GM19438 (cell line): ENCODE measurements around the gene ST3GAL4.
A peak's percentile ranks its signal among the peaks of the same experiment; 100 is the strongest.
"Not testable (repeated sequence)": the region's sequence is repeated elsewhere in the genome, so short reads cannot be mapped to it uniquely, and the experiment has no call there.

Source experiments
- ATAC-seq: cut with Tn5 transposase; IDR thresholded peaks from one replicate; pipeline ENCODE4 v1.9.1; 2021; ENCODE audit warnings: low read depth; ENCODE audit not compliant: unreplicated experiment

The ST3GAL4 gene

GRCh38 chr11:126383339-126384335, 28.2 kb downstream of the ST3GAL4 start:
- ATAC-seq = no peak

GRCh38 chr11:126384449-126385070, 29.1 kb downstream of the ST3GAL4 start:
- ATAC-seq = no peak

- no peak for ATAC-seq
These were observed 30.7 kb downstream of the ST3GAL4 start for GRCh38 chr11:126385991-126386728.

DNA sequence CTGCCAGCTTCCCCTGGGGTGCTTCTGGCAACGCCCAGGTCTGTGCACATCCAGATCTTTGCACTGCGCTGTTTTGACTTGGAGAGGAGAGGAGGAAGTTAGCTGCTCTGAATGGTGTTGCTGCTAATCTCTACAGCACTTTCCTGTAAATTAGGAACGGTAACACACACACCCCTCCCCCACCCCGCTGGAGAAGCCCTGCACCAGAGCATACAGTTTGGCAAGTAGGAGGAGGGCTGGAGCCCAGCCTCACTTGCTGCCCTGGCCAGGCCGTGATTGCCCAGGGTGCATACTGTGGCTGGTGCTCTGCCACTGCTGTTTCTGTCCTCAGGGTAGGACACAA, 31.2 kb downstream of the ST3GAL4 start:
- ATAC-seq = not testable (repeated sequence)

DNA sequence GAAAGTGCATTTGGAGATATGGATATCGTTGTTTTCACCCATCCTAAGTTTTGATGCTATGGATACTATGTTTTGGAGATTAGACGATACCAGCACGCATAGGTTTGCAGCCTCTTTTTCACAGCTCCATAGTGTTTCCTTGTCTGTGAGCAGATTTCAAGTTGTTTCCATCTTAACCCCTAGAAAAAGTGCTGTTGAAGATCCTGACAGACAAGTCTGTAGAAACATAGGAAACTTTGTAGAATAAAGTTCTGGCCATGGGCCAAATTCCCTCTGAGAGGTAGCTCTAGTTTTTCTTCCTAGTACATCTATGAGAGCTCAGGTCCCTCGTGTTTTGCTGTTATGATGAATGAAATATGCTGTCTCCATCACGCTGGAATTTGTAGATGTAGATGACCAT, 32.4 kb downstream of the ST3GAL4 start:
- no peak for ATAC-seq

DNA sequence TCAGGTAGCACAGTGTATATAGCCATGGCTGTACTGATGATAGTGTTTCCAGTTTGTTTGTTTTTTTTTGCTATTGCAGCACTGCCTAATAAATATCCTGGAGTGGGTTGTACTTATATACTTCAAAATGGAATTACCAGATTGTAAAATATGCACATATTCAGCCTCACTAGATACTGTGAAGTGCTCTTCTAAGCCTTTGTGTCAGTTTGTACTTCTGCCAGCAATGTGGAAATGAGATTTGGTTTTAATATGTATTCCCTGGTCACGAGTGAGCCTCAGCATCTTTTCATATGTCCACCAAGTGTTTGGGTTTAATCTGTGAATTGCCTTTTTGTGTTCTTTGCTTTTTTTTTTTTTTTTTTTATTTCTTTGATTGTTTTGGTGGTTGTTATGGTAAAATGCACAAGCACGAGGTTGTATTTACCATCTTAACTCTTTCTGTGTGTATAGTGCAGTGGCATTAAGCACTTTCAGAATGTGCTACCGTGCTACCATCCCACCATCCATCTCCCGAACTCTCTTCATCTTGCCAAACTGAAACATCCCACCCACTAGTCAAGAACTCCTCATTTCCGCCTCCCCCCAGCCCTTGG, 34.9 kb downstream of the ST3GAL4 start:
- no peak for ATAC-seq

- ATAC-seq = no peak
These were observed 35.9 kb downstream of the ST3GAL4 start for GRCh38 chr11:126391286-126391954.

GRCh38 chr11:126391970-126392632, 36.6 kb downstream of the ST3GAL4 start:
- ATAC-seq = peak; percentile 86

DNA sequence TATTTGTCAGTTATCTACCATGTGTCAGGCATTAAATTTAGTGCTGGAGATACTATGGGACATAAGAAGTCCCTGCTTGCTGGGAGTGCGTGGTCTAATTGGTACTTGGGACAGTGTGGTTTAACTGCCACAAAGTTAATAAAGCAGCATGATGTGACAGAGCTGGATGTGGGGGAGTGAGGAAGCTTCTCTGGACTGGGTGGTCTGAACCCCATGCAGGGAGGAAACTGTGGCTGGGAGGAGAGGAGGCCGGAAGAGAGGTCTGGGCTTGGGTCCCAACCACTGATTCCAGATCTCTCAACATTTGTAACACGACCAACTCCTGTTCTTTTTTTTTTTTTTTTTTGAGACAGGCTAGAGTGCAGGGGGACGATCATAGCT, 37.1 kb downstream of the ST3GAL4 start:
- ATAC-seq = peak; percentile 17

DNA sequence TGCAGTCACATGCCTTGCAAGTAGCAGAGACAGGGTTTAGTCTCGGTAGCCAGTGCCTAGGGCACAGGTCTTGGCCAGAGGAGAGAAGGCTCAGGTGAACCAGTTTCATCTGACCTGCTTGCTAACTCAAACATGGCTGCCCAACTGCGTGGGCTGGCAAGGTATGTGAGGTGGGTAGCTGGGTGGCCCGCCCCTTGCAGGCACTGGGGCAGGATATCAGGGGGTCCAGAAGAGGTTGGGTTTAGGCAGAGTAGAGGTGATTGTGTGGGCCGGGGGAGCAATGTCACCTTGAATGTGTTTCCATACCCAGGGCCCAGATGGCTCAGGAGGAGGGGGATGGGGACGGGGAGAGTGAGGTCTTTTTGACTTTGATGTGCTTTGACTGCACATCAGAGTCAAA, 37.7 kb downstream of the ST3GAL4 start:
- ATAC-seq = no peak

- ATAC-seq = no peak
These were observed 38.5 kb downstream of the ST3GAL4 start for GRCh38 chr11:126394036-126394435.

GRCh38 chr11:126394634-126395072, 39.2 kb downstream of the ST3GAL4 start:
- ATAC-seq = not testable (repeated sequence)

DNA sequence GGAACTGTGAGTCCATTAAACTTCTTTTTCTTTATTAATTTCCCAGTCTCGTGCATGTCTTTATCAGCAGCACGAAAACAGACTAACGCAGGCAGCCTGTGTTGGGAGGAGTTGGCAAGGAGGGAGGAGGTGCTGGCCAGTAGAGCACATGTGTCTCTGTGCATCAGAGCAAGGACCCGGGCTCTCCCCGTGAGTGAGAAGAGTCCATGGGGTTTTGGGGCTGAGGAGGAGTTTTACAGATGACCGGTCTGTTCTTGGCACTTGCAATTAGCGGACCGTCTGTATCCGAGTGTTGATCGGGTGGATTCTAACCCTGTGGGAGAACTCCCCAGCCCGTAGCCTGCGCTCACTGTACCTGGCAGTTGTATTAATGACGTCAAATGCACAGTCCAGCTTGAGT, 40.3 kb downstream of the ST3GAL4 start:
- ATAC-seq = not testable (repeated sequence)

DNA sequence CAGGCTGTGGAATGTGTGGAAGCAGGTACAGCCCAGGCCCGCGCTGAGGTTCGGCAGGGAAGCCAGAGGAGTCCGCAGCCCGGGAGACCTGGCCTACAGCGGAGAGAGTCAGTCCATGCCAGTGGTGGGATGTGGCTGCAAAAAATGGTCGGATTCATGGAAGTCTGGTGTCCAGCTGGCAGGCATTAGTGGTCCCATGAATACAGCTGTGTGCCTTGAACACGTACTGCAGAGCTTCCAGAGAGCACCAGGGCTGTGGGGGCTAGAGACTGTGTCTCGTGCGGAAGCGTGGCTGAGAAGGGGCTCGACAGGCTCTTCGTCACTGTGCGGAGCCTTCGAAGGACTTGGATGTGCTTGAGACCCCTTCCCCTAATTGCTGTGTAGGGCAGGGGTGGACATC, 40.8 kb downstream of the ST3GAL4 start:
- not testable (repeated sequence) for ATAC-seq

DNA sequence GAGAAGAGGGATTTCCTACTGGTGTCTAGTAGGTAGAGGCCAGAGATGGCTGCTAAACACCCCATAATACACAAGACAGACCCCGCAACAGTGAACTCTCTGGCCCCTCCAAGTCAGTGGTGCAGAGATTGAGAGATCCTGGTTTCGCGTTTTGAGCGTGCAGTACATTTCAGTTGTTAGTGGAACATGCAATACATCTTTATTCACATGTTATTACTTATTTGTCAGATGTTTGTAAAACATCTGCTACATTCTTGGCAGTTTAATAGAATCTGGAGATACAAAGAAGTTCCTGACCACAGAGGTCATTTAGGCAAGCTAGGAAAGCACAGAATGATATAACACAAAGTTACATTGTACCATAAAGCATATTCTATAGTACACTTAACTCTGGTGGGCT, 41.5 kb downstream of the ST3GAL4 start:
- ATAC-seq = no peak

GRCh38 chr11:126398296-126398695, 42.8 kb downstream of the ST3GAL4 start:
- no peak for ATAC-seq

DNA sequence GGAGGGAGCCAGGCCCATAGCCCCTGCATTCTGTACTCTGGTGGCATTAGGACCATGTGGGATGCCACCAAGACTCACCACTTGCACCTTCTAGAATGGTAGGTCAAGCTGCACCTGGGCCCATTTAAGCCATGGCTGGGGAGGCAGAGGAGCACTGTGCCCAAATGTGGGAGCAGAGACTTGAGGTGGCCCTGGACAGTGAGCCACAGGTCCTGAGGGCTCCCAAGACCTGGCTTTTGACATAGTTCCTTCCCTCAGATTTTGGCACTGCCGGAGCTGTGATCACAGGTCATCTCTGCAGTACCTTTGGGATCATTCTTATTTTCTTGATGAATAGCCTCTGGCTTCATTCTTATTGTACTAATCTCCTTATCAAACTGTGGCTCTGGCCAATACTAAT, 43.2 kb downstream of the ST3GAL4 start:
- ATAC-seq = no peak

DNA sequence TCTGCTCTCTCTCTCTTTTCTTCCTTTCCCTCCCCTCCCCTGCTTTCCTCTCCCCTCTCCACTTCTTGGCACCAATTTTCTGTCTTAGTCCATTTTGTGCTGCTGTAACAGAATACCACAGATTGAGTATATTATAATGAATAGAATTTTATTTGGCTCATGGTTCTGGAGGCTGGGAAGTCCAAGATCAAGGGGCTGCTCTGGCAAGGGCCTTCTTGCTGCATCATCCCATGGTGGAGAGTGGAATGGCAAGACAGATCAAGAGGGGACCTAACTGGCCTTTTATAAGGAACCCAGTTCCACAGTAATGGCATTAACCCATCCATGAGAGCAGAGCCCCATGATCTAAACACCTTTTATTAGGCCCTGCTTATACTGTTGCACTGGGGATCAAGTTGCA, 44.5 kb downstream of the ST3GAL4 start:
- no peak for ATAC-seq

GRCh38 chr11:126400479-126400878, 45.0 kb downstream of the ST3GAL4 start:
- no peak for ATAC-seq
